ENCODE data around the gene PRSS36.
A peak's percentile ranks its signal among the peaks of the same experiment; 100 is the strongest.
"Not testable (repeated sequence)": the region's sequence is repeated elsewhere in the genome, so short reads cannot be mapped to it uniquely, and the experiment has no call there.

The PRSS36 gene

GRCh38 chr16:31118223-31119155, 31.4 kb downstream of the PRSS36 start:
- DNase-seq: no peak

GRCh38 chr16:31117384-31118222, 32.3 kb downstream of the PRSS36 start, which contains the start of gene KAT8:
TSS of gene KAT8 (plus strand) at chr16:31117664. CDS start at chr16:31117682, 18 bp downstream.
- peak; percentile 89 for DNase-seq

- no peak for DNase-seq
Observed at GRCh38 chr16:31114468-31114867, 35.4 kb downstream of the PRSS36 start.

GRCh38 chr16:31113121-31114120, 36.4 kb downstream of the PRSS36 start:
- no peak for DNase-seq

GRCh38 chr16:31112711-31113110, 37.2 kb downstream of the PRSS36 start:
- DNase-seq: no peak

GRCh38 chr16:31111881-31112466, 37.9 kb downstream of the PRSS36 start:
- DNase-seq: no peak

GRCh38 chr16:31110106-31111034, 39.5 kb downstream of the PRSS36 start:
- DNase-seq: no peak

- DNase-seq: no peak
Observed at GRCh38 chr16:31109622-31110021, 40.2 kb downstream of the PRSS36 start.

- no peak for DNase-seq
Observed at GRCh38 chr16:31108794-31109558, 40.9 kb downstream of the PRSS36 start.

- DNase-seq: no peak
Observed at GRCh38 chr16:31108035-31108793, 41.7 kb downstream of the PRSS36 start, which contains the start of gene BCKDK. TSS of gene BCKDK (plus strand) at chr16:31108386. CDS start at chr16:31109224, 838 bp downstream.

- DNase-seq: no peak
Observed at GRCh38 chr16:31107465-31107867, 42.4 kb downstream of the PRSS36 start.

- no peak for DNase-seq
Observed at GRCh38 chr16:31106509-31107464, 43.1 kb downstream of the PRSS36 start.

- DNase-seq: no peak
Observed at GRCh38 chr16:31105677-31106213, 44.1 kb downstream of the PRSS36 start.

- not testable (repeated sequence) for DNase-seq
Observed at GRCh38 chr16:31100876-31101641, 48.8 kb downstream of the PRSS36 start.

GRCh38 chr16:31099860-31100638, 49.8 kb downstream of the PRSS36 start:
- DNase-seq: no peak
